ENCODE results near the gene ATAD3A.
"Not testable (repeated sequence)": the region's sequence is repeated elsewhere in the genome, so short reads cannot be mapped to it uniquely, and the experiment has no call there.

ATAD3A gene

DNA sequence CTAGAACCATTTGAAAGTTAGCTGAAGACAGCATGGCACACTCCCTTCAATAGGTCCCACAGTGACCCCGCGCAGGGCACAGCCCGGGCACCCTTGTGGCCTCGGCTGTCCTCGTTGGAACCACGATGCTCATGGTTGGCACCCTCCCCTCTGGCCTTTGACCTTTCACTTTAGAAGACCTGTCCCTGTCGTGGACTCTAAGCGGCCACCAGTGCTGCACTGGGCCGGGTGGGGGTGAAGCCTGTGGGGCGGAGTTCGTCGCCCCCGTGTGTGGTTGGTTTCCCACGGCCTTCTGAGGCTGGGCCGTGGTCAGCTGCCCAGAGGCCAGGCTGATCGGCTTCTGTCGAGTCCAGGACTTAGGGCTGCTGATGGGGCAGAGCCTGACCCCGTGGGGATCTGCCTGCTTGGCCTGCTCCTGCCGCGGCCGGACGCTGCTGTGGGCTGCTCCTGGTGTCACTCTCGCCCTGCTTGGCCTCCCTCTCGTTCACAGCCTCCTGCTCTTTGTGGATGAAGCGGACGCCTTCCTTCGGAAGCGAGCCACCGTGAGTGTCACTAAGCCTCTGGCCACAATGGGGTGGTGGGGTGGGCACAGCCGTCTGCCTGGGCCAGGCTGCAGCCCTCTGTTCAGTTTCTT lies 12.9 kb downstream of the ATAD3A start:
- not testable (repeated sequence) for DNase-seq

GRCh38 chr1:1526476-1526875 lies 14.5 kb downstream of the ATAD3A start:
- DNase-seq = not testable (repeated sequence)

DNA sequence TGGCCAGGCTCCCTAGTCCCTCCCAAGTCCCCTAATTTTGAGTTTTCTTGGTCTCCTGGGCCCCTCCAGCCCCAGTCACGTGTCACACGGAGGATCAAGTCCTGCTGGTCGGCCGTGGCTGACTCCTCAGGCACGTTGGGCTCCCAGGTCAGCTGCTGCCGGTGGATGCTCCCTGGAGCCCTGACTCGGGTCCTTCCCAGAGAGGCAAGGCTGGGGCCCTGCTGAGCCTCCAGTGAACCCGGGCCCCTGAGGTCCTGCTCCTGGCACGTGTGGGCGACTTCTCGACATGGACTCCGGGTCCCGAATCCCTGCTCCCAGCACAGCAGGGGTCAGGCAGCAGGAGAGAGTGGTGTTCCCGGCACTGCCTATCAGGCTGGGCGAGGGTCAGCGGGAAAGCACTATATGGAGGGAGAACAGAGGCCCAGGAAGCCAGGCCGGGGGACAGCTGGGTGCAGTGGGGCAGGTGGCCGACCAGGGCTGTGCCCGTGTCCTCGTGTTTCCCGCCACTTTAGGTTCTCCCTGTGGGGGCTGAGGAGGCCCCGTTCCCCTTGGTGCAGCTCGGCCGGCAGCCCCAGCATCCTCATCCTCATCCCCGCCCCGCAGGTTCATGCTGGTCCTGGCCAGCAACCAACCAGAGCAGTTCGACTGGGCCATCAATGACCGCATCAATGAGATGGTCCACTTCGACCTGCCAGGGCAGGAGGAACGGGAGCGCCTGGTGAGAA lies 15.3 kb downstream of the ATAD3A start:
- no peak for DNase-seq

DNA sequence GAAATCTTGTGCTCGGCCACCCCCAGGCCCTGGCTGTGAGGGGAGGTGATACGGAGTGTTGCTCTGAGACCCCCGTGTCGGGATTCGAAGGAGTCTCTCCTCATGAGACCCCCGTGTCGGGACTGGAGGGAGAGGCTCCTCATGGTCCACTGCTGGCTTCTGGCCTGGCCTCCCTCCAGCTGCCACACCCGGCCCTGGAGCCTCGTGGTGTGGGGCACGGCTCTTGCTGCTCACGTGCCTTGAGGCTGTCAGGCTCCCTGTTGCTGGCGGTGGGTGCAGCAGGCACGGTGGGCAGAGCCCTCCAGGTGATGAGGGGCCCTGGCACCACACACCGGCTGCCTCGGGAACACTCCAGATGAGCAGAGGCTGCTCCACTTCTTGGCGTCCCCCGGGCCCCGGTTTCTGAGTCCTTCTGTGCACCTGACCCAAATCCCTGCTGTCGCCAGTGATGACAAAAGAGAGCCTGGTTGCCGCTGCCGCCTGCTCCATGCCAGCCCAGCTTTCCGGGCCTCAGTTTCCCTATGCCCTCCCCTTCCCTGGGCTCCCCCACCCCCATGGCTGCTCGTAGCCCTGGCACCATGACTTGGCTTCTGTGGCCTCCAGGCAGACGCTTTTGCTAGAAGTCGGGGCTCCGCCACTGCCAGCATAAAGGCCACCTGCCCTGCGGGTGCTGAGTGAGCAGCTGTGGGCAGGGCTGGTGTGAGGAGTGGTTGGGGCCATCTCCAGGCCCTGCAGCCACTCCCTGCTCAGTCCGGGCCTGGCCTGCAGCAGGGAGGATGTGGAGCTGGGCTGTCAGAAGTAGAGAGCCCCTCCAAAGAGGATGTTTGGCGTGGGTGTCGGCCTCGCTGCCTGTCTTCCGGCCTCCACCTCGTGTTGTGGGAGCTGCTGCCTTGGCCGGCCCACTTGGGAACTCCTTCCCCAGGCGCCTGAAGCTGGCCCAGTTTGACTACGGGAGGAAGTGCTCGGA lies 16.6 kb downstream of the ATAD3A start:
- DNase-seq = no peak

DNA sequence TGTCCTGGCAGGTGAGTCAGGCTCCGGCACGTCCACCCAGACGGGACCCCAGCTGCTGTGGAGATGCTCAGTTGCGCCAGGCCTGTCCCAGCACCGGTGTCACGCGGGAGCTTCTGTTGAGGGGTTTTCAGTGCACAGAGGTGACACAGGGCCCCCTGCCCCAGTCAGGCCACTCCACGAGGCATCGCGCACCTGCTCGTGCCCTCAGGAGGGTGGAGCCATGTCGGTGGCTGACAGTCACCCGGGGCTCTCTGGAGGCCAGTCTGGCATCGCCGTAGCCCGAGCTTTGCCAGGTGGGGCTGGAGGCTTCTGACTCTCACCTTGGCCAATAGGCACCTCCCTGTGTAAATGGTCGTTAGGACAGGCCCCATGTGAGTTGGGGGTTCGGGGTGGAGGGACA lies 17.4 kb downstream of the ATAD3A start:
- DNase-seq = no peak

- no peak for DNase-seq
These were observed 18.0 kb downstream of the ATAD3A start for GRCh38 chr1:1529936-1530335.

DNA sequence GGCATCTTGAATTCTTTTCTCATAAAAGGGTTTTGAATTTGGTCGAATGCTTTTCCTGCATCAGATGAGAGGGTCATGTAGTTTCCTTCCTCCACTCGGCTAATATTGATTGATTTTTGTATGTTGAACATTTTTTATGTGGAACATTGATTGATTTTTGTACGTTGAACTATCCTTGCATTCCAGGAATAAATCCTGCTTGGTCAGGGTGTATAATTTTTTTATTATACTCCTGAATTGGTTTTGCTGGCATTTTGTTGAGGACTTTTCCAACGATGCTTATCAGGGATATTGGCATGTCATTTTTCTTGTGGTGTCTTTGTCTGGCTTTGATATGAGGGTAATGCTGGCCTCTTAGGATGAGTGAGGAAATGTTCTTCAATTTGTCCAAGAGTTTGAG lies 20.0 kb downstream of the ATAD3A start:
- no peak for DNase-seq

DNA sequence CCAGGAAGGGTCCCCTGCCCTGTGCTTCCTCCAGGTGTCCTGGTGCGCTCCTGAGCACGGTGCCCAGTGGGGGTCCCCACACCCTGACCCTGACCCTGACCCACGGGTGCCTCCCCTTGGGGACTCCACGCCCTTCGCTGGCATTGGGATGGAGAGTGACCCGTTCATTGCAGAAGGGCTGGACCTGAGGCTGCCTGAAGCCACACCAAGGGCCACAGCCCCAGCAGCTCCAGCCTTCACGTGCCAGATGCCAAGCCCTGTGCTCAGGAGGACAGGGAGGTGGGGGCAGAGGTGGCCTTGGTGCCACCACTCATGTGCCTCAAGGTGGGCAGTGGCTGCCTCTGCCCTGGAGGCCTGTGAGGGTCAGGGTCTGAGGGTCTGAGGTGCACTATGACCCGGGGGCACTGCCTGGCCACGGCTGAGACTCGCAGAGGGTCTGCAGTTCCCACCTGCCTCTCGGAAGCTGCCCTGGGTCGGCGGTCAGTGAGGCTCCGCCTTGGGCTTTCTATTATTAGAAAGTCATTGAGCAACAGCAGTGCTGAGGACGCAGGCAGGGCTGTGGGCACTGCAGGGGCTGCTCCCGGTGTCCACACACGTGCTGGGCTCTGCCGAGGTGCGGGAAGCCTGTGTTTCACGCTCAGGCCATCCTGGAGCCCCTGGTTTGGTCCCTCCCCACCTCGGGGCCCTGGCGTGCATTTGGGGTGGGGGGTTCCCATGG lies 21.4 kb downstream of the ATAD3A start:
- DNase-seq = not testable (repeated sequence)

DNA sequence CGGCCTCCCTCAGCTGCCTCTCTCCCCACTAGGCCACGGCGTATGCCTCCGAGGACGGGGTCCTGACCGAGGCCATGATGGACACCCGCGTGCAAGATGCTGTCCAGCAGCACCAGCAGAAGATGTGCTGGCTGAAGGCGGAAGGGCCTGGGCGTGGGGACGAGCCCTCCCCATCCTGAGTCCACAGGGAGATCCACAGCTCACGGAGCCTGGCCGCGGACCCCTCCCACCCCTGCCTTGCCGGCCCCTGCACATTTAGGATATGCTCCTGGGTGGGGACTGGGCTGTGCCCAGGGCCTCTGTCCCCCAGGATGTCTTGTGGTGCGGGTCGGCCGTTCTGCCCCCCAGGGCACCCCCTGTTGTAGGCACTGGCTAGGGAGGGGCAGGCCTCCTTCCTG lies 21.9 kb downstream of the ATAD3A start:
- DNase-seq = not testable (repeated sequence)

DNA sequence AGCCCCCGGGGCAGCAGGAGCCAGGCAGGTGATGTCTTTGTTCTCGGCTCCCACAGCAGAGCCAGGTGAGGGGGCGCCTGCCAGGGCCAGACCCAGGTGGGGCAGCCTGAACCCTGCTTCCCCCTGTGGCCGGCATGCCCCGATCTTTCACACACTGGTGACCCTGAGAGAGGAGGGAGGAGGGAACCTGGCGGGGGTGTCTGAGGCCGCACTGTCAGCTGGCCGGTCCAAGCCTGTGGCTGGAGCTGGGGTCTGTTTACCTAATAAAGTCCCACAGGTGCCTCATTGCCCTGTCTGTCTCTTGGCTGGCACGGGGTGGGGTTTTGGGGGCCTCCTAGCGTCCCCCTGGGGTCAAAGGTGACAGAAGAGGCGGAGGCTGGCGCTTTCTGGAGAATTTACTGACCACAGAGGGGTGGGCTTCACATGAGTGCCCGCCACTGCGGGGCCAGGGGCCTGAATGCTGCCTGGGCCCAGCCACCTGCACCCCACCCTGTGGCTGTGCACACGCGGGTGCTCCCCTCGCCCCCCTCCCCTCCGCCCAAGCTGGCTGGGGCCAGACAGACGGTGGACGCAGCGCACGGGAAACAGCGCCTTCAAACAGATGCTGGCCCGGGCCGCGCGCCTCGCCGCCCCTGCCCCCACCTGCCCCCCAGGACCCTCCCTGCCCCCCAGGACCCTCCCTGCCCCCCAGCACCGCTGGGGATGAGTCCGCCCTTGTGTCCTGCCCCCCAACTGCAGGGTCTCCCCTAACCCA lies 22.6 kb downstream of the ATAD3A start:
- DNase-seq = no peak

- no peak for DNase-seq
These were observed 23.4 kb downstream of the ATAD3A start for GRCh38 chr1:1535201-1536018.

DNA sequence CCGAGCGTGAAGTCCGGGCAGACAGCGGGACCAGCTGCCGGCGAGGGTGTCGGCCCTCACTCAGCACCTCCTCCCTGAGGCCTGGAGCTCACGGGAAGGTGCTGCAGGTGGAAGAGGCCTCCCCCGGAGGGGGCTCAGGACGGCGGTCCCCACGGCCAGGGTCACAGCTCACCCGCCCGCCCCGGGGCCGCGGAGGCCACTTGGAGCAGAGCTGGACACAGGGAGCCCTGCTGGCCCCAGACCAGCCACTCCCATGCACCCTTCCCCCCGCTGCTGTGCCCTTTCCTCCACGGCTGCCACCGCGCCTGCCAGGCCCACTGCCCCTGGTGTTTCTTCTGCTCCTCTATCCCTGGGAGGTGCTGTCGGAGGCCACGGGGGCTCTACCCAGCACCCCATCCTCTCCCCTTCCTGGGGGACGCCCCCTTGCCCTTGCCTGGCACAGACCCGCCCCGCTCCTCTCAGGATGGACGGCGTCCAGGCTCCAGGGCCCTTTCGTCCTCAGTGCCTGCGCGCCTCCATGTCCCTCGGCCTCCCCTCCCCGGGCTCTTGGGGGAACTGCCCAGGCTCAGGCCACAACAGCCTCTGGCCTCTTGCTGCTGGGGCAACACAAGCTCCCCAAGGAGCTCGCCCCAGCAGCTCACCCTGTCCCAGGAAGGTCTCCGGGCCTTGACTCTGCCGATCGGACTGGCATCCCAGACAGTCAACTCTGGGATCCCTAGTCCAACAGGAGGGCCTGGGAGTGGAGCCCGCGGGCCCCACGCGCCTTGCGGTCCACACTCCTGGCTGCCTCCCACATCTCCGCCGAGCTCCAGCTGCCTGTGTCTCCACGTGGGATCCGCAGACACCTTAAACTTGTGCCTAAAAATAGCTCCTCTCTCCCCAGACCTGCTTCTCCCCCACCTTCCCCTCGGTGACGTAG lies 24.3 kb downstream of the ATAD3A start:
- DNase-seq = no peak

DNA sequence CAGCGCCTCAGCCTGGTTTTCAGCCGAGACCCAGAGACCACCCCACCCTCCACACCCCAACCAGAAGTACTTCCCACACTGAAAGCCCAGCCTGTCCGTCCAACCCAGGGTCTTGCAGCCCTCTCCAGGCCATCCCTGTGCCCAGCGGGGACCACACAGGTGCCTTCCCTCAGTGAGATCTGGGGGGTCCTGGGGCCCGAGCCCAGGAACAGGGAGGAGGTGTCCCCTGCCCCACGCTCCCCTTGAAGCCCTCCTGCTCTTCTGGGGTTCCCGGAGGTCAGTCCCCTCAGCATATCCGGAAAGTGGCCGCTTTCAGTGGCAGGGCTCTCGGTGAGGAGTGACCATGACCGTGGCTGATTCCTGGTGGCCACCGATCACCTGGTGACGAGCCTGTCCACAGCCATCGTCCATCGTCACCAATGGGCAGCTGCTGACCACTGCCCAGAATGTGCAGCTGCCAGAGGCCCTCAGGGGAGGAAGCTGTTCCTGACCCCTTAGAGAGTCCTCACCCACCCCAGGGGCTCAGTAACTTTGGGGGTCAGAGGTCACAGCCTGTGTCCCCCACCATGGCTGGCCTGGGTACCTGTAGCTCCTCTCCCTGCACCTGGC lies 25.1 kb downstream of the ATAD3A start:
- no peak for DNase-seq

- no peak for DNase-seq
These were observed 25.8 kb downstream of the ATAD3A start for GRCh38 chr1:1537626-1538250.

- no peak for DNase-seq
These were observed 26.4 kb downstream of the ATAD3A start for GRCh38 chr1:1538334-1538733.

DNA sequence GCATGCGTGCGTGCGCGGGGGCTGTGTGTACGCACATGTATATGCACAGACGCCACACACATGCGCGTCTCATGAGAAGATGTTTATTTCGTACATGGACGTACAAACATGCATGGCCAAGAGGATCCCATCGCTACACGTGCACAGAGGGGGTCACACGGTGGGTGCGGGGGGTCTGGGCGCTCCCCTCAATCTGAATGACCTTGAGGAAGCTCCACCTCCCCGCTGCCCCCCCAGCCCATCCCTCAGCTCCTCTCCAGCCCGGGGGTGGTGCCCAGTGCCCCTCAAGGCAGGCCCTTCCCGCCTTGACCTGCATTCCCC lies 27.0 kb downstream of the ATAD3A start:
- DNase-seq = no peak

DNA sequence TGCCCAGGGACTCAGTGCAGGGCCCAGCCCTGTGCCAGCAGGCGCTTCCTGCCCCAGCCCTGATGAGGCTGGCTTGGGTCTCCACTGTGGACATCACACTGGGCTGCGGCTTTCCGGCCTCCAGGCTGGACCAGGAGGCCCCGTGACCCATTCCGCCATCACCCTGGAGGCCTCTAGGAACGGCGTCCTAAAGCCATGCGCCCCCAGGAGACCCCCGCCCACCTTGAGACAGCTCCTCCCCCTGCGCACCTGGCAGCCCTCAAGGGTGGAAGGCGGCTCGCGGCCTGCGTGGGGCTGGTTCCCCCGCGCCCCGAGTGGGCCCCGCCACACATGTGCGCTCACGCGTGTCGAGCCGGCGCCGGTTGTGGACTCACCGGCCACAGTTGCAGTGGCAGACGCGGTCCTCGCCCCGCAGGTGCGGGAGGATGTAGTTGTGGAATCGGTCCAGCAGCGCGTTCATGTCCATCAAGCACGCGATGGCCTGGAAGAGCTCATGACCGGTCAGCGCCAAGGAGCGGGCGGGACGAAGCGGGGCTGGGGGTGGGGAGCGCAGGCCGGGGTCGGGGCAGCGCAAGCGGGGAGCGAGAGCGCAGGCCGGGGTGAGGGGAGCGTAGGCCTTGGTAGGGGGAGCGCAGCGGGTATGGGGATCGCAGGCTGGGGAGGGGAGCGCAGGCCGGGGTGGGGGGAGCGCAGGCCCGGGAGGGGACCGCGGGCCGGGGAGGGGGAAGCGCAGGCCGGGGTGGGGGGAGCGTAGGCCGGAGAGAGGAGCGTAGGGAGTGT lies 27.5 kb downstream of the ATAD3A start:
- DNase-seq = no peak

- peak; percentile 27 for DNase-seq
These were observed 28.3 kb downstream of the ATAD3A start, which contains the start of gene TMEM240 for GRCh38 chr1:1540090-1540817. TSS of gene TMEM240 (minus strand) at chr1:1540624. CDS start at chr1:1540346, 278 bp downstream.

All from effector CD4-positive, alpha-beta T cell (primary cell).